DND-41 (cell line): ENCODE measurements around the gene CCDC30.

Source experiments
- ATAC-seq: fragments of 200-7000 bp; cut with Tn5 transposase; 3 replicates; pipeline ENCODE4 v1.9.1; 2021; ENCODE audit warnings: low read depth; ENCODE audit not compliant: insufficient read depth
- DNase-seq: peaks from one replicate; pipeline ENCODE4 v3.0.0-alpha.2; 2020
- H2AFZ ChIP-seq: 2 replicates; pipeline ENCODE4 v1.6.0; 2012; ENCODE audit warnings: low read depth, low read length
- H3K27ac ChIP-seq: 2 replicates; pipeline ENCODE4 v1.5.1; 2012; ENCODE audit warnings: low read length, inconsistent platforms
- H3K27me3 ChIP-seq: fragments of 200-600 bp; sonication (generic); 2 replicates; pipeline ENCODE4 v1.6.0; 2012; ENCODE audit warnings: low read length, mild to moderate bottlenecking, inconsistent platforms; ENCODE audit not compliant: insufficient read depth, poor library complexity
- H3K36me3 ChIP-seq: 2 replicates; pipeline ENCODE4 v1.5.1; 2012; ENCODE audit warnings: low read length, inconsistent platforms; ENCODE audit not compliant: insufficient read depth
- H3K4me1 ChIP-seq: 2 replicates; pipeline ENCODE4 v1.5.1; 2012; ENCODE audit warnings: mild to moderate bottlenecking, low read length; ENCODE audit not compliant: insufficient read depth
- H3K4me2 ChIP-seq: 2 replicates; pipeline ENCODE4 v1.6.0; 2012; ENCODE audit warnings: mild to moderate bottlenecking, moderate library complexity, low read length, inconsistent platforms; ENCODE audit not compliant: insufficient read depth
- H3K4me3 ChIP-seq, 2 experiments: fragments of 200-600 bp in 1 of 2; shearing (Covaris generic) in 1 of 2; 2 replicates each; pipeline ENCODE4 v1.5.1; 2012 to 2016; ENCODE audit warnings: inconsistent platforms in 2 of 2, low read length in 2 of 2, mild to moderate bottlenecking in 2 of 2, low read depth in 1 of 2, moderate library complexity in 1 of 2
- H3K79me2 ChIP-seq: 2 replicates; pipeline ENCODE4 v1.6.0; 2012; ENCODE audit warnings: low read length, inconsistent platforms; ENCODE audit not compliant: insufficient read depth
- H3K9ac ChIP-seq: 2 replicates; pipeline ENCODE4 v1.6.0; 2012; ENCODE audit warnings: low read depth, mild to moderate bottlenecking, inconsistent platforms, low read length, moderate library complexity
- H3K9me3 ChIP-seq: 2 replicates; pipeline ENCODE4 v1.5.1; 2012; ENCODE audit warnings: low read length, moderate library complexity, mild to moderate bottlenecking, inconsistent platforms; ENCODE audit not compliant: insufficient read depth, severe bottlenecking
- H4K20me1 ChIP-seq: 2 replicates; pipeline ENCODE4 v1.6.0; 2012; ENCODE audit warnings: low read length; ENCODE audit not compliant: insufficient read depth
- EZH2 ChIP-seq: IDR thresholded peaks from 3 replicates; pipeline ENCODE4 v1.6.1; 2012; ENCODE audit warnings: borderline replicate concordance, low read depth, mild to moderate bottlenecking, moderate library complexity, low read length, inconsistent platforms; ENCODE audit not compliant: severe bottlenecking
- TF ChIP-seq, protein P1 (sequence below): IDR thresholded peaks from 2 replicates; pipeline ENCODE4 v1.5.1; 2012; ENCODE audit warnings: borderline replicate concordance, low read length, moderate library complexity, mild to moderate bottlenecking; ENCODE audit not compliant: poor library complexity, severe bottlenecking; ENCODE audit errors: extremely low read depth

Gene CCDC30

DNA sequence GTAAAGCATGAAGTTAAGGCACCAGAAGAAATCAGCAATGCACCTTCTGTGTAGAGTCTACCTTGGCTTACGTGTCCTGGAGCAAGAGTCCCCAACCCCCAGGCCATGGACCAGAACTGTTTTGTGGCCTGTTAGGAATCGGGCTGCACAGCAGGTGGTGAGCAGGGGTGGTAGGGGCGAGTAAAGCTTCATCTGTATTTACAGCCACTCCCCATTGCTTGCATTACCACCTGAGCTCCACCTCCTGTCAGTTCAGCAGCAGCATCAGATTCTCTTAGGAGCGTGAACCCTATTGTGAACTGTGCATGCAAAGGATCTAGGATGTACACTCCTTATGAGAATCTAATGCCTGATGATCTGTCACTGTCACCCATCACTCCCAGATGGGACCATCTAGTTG is 28.7 kb upstream of the CCDC30 start:
- Histone ChIP-seq H4K20me1 (no peaks in the 10 kb centered on the region), H3K79me2 (no peaks in the 10 kb centered on the region), H3K27ac (no peak overlapping the region), H3K27me3 (no peaks in the 10 kb centered on the region), H3K9ac (no peak overlapping the region), H3K9me3 (no peaks in the 10 kb centered on the region), H3K4me3 (no peak overlapping the region), H3K36me3 (no peaks in the 10 kb centered on the region), H2AFZ (no peak overlapping the region), H3K4me1 (no peaks in the 10 kb centered on the region), H3K4me2 (no peak overlapping the region)
- no peak for TF ChIP-seq EZH2
- TF ChIP-seq, protein P1, sequence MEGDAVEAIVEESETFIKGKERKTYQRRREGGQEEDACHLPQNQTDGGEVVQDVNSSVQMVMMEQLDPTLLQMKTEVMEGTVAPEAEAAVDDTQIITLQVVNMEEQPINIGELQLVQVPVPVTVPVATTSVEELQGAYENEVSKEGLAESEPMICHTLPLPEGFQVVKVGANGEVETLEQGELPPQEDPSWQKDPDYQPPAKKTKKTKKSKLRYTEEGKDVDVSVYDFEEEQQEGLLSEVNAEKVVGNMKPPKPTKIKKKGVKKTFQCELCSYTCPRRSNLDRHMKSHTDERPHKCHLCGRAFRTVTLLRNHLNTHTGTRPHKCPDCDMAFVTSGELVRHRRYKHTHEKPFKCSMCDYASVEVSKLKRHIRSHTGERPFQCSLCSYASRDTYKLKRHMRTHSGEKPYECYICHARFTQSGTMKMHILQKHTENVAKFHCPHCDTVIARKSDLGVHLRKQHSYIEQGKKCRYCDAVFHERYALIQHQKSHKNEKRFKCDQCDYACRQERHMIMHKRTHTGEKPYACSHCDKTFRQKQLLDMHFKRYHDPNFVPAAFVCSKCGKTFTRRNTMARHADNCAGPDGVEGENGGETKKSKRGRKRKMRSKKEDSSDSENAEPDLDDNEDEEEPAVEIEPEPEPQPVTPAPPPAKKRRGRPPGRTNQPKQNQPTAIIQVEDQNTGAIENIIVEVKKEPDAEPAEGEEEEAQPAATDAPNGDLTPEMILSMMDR, result no peak
- DNase-seq, result no peak
- ATAC-seq, result no peak

DNA sequence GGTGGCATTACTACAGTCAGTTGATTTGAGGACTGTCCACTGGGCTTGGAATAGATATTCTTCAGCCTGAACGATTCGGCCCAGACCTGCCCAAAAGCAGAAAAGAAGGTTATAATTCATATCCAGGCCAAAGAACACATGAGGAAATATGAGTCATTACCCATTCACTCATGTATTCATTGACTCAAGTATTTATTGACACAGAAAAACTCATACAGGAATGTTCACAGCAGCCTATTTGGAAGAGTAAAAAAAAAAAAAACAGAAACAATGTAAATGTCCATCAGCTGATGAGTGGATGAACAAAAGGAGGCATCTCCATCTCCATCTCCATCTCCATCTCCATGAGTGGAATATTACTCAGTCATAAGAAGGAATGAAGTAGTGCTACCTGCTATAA is 23.1 kb upstream of the CCDC30 start:
- Histone ChIP-seq H3K4me3 (no peak overlapping the region), H3K9ac (no peak overlapping the region), H4K20me1 (no peaks in the 10 kb centered on the region), H3K27me3 (no peaks in the 10 kb centered on the region), H3K27ac (no peak overlapping the region), H3K36me3 (no peaks in the 10 kb centered on the region), H3K79me2 (no peaks in the 10 kb centered on the region), H3K4me1 (no peaks in the 10 kb centered on the region), H2AFZ (no peak overlapping the region), H3K4me2 (no peak overlapping the region), H3K9me3 (no peaks in the 10 kb centered on the region)
- ATAC-seq, result no peak
- TF ChIP-seq, protein P1, result no peak
- no peak for TF ChIP-seq EZH2
- DNase-seq, result no peak

DNA sequence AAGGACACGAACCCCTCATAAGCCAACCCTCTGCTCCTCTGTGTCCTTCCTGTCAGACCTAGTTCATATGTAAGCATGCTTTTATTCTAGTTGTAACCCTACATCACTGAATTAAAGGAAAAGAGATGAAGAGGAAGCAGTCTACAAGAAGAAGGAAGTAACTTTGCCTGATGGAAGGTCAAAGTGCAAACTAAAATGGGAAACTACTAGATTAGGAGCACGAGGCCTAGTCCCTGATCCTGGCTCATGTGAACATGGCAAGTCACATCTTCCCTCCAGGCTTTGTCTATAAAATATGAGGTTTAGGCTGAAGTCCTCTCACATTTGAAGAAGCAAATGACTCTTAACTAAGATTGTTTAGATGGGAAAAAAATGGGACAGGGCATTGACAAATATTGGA is 20.4 kb upstream of the CCDC30 start:
- Histone ChIP-seq H4K20me1 (no peaks in the 10 kb centered on the region), H3K27me3 (no peaks in the 10 kb centered on the region), H3K4me2 (no peak overlapping the region), H3K36me3 (no peaks in the 10 kb centered on the region), H3K9ac (no peak overlapping the region), H2AFZ (no peak overlapping the region), H3K4me3 (no peak overlapping the region), H3K27ac (no peak overlapping the region), H3K4me1 (no peaks in the 10 kb centered on the region), H3K9me3 (no peaks in the 10 kb centered on the region), H3K79me2 (no peaks in the 10 kb centered on the region)
- ATAC-seq, result no peak
- TF ChIP-seq, protein P1, result no peak
- TF ChIP-seq EZH2, result no peak
- no peak for DNase-seq

DNA sequence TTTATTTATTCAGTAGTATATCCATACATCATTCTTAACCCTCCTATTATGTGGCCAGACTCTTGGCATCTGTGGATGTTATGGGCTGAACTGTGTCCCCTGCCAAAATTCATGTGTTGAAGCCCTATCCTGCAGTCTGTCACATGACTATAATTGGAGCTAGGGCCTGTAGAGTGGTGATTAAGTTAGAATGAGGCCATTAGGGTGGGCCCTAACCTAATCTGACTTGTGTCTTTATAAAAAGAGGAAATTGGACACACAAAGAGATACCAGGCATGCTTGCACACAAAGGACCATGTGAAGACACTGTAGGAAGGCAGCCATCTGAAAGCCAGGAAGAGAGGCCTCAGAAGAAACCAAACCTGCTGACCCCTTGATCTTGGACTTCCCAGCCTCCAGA is 13.8 kb upstream of the CCDC30 start:
- Histone ChIP-seq H3K27me3 (no peaks in the 10 kb centered on the region), H3K9ac (no peak overlapping the region), H3K4me2 (no peak overlapping the region), H3K4me1 (no peaks in the 10 kb centered on the region), H3K27ac (no peak overlapping the region), H3K79me2 (no peaks in the 10 kb centered on the region), H3K9me3 (no peaks in the 10 kb centered on the region), H3K4me3 (no peak overlapping the region), H4K20me1 (no peaks in the 10 kb centered on the region), H3K36me3 (no peaks in the 10 kb centered on the region), H2AFZ (no peak overlapping the region)
- no peak for ATAC-seq
- TF ChIP-seq EZH2, result no peak
- TF ChIP-seq, protein P1, result no peak
- DNase-seq, result no peak
